Measurements from ENCODE around the gene ZNF532.

GRCh38 chr18:58861353-58861752 is 3.3 kb upstream of the ZNF532 start:
- TF ChIP-seq POLR2AphosphoS5 (IDR thresholded peaks at IDR 0.05; ENCODE audit: low read depth) (no peak), CTCF (IDR thresholded peaks at IDR 0.05; ENCODE audit: insufficient read depth, low read length) (no peak), REST (IDR thresholded peaks at IDR 0.05; ENCODE audit: insufficient replicate concordance, low read depth) (no peak), GABPA (IDR thresholded peaks at IDR 0.05; ENCODE audit: low read depth) (no peak), SPI1 (IDR thresholded peaks at IDR 0.05; ENCODE audit: borderline replicate concordance, low read depth) (no peak)

Measured in HL-60 (cell line).